ENCODE results near the gene RSAD1.
"Not testable (repeated sequence)": the region's sequence is repeated elsewhere in the genome, so short reads cannot be mapped to it uniquely, and the experiment has no call there.

RSAD1 gene

GRCh38 chr17:50474523-50474922, 4.1 kb upstream of the RSAD1 start:
- DNase-seq = no peak

- peak; percentile 25 for DNase-seq
These were observed 3.3 kb upstream of the RSAD1 start for GRCh38 chr17:50475362-50475761.

- not testable (repeated sequence) for DNase-seq
These were observed 2.7 kb upstream of the RSAD1 start for GRCh38 chr17:50475775-50476544.

GRCh38 chr17:50476545-50477315, 1.9 kb upstream of the RSAD1 start:
- no peak for DNase-seq

- no peak for DNase-seq
These were observed 684 bp upstream of the RSAD1 start for GRCh38 chr17:50477976-50478375.

- DNase-seq = peak; percentile 81
These were observed 972 bp downstream of the RSAD1 start for GRCh38 chr17:50479522-50480141.

GRCh38 chr17:50480142-50480764, 1.6 kb downstream of the RSAD1 start:
- DNase-seq = no peak

GRCh38 chr17:50480854-50481490, 2.3 kb downstream of the RSAD1 start:
- DNase-seq = no peak

GRCh38 chr17:50481648-50482047, 3.0 kb downstream of the RSAD1 start:
- DNase-seq = no peak

GRCh38 chr17:50482110-50482509, 3.5 kb downstream of the RSAD1 start:
- no peak for DNase-seq

- DNase-seq = peak; percentile 93
These were observed 3.9 kb downstream of the RSAD1 start for GRCh38 chr17:50482516-50482915.

- no peak for DNase-seq
These were observed 4.6 kb downstream of the RSAD1 start for GRCh38 chr17:50483266-50483665.

- DNase-seq = no peak
These were observed 5.9 kb downstream of the RSAD1 start for GRCh38 chr17:50484386-50485155.

- no peak for DNase-seq
These were observed 8.8 kb downstream of the RSAD1 start for GRCh38 chr17:50487213-50488096.

GRCh38 chr17:50488880-50489279, 10.2 kb downstream of the RSAD1 start:
- no peak for DNase-seq

- no peak for DNase-seq
These were observed 12.8 kb downstream of the RSAD1 start for GRCh38 chr17:50491505-50491904.

- DNase-seq = no peak
These were observed 13.6 kb downstream of the RSAD1 start for GRCh38 chr17:50492214-50492613.

GRCh38 chr17:50493744-50494143, 15.1 kb downstream of the RSAD1 start:
- DNase-seq = no peak

- DNase-seq = no peak
These were observed 16.7 kb downstream of the RSAD1 start for GRCh38 chr17:50495217-50495823.

- DNase-seq = peak; percentile 78
These were observed 17.3 kb downstream of the RSAD1 start for GRCh38 chr17:50495918-50496317.

All from fibroblast of skin of right biceps (primary cell).